Liver (tissue), 9 donors: ENCODE results near the gene SLC16A9. TPM values are rescaled to one million over a fixed set of nuclear protein-coding genes. Genes with fewer than 3 reads are reported as not detected.

Source experiments
- DNase-seq: peaks from one replicate; pipeline ENCODE4 v3.0.0-alpha.2; 2017; ENCODE audit warnings: low spot score
- H3K27ac ChIP-seq, 2 donors: one replicate each; pipeline ENCODE4 v1.7.0; 2013; ENCODE audit warnings: inconsistent platforms in 2 of 2, low read length in 2 of 2, control low read depth in 1 of 2, low read depth in 1 of 2, mild to moderate bottlenecking in 1 of 2
- H3K27me3 ChIP-seq, 4 donors: one replicate each; pipeline versions ENCODE4 v1.6.1 to v1.7.0; 2013; ENCODE audit warnings: low read length in 3 of 4, inconsistent platforms in 1 of 4, mild to moderate bottlenecking in 1 of 4, moderate library complexity in 1 of 4; ENCODE audit not compliant: control insufficient read depth in 4 of 4, insufficient read depth in 4 of 4
- H3K36me3 ChIP-seq, 4 donors: one replicate each; pipeline versions ENCODE4 v1.6.1 to v1.7.0; 2013; ENCODE audit warnings: low read length in 3 of 4, mild to moderate bottlenecking in 3 of 4, low read depth in 1 of 4, moderate library complexity in 1 of 4; ENCODE audit not compliant: control insufficient read depth in 4 of 4, insufficient read depth in 3 of 4
- H3K4me1 ChIP-seq, 4 donors: one replicate each; pipeline versions ENCODE4 v1.6.1 to v1.7.0; 2013; ENCODE audit warnings: low read length in 3 of 4, mild to moderate bottlenecking in 3 of 4, moderate library complexity in 1 of 4; ENCODE audit not compliant: control insufficient read depth in 4 of 4, insufficient read depth in 4 of 4
- H3K4me3 ChIP-seq, 3 donors: one replicate each; pipeline versions ENCODE4 v1.6.1 to v1.7.0; 2013; ENCODE audit warnings: low read length in 3 of 3, control low read depth in 1 of 3, low read depth in 1 of 3, mild to moderate bottlenecking in 1 of 3
- H3K9ac ChIP-seq, 2 donors: one replicate each; pipeline ENCODE4 v1.7.0; 2013; ENCODE audit warnings: low read length in 2 of 2, mild to moderate bottlenecking in 2 of 2, moderate library complexity in 2 of 2, control low read depth in 1 of 2, low read depth in 1 of 2
- H3K9me3 ChIP-seq, 4 donors: one replicate each; pipeline versions ENCODE4 v1.6.1 to v1.7.0; 2013; ENCODE audit warnings: low read length in 3 of 4; ENCODE audit not compliant: control insufficient read depth in 4 of 4
- ATF3 ChIP-seq: IDR thresholded peaks from 2 replicates; pipeline ENCODE4 v1.6.1; 2016; ENCODE audit warnings: antibody characterized with exemption
- CTCF ChIP-seq: fragments of 150-350 bp; IDR thresholded peaks from 2 replicates; pipeline ENCODE4 v1.5.1; 2017; ENCODE audit warnings: improper control_type of control experiment, low read depth, low read length; ENCODE audit not compliant: missing input control
- EGR1 ChIP-seq, 2 donors: IDR thresholded peaks; 2 replicates each; pipeline ENCODE4 v1.6.1; 2016 to 2018; ENCODE audit warnings: antibody characterized with exemption in 2 of 2, low read depth in 2 of 2
- FOXA1 ChIP-seq: IDR thresholded peaks from 2 replicates; pipeline ENCODE4 v1.6.1; 2016; ENCODE audit warnings: antibody characterized with exemption
- FOXA2 ChIP-seq: IDR thresholded peaks from 2 replicates; pipeline ENCODE4 v1.6.1; 2016; ENCODE audit warnings: antibody characterized with exemption
- GABPA ChIP-seq, 2 donors: IDR thresholded peaks in 1 of 2; conservative IDR thresholded peaks in 1 of 2; 2 replicates each; pipeline ENCODE4 v1.6.1; 2016; ENCODE audit warnings: antibody characterized with exemption in 2 of 2, mild to moderate bottlenecking in 1 of 2, moderate library complexity in 1 of 2
- HNF4A ChIP-seq, 2 donors: conservative IDR thresholded peaks; 2 replicates each; pipeline ENCODE4 v1.6.1; 2016; ENCODE audit warnings: antibody characterized with exemption in 2 of 2, mild to moderate bottlenecking in 2 of 2
- HNF4G ChIP-seq: IDR thresholded peaks from 2 replicates; pipeline ENCODE4 v1.6.1; 2016; ENCODE audit warnings: antibody characterized with exemption
- JUND ChIP-seq, 2 donors: IDR thresholded peaks; 2 replicates each; pipeline ENCODE4 v1.6.1; 2016; ENCODE audit warnings: antibody characterized with exemption in 2 of 2
- MAX ChIP-seq: IDR thresholded peaks from 2 replicates; pipeline ENCODE4 v1.6.1; 2016; ENCODE audit warnings: antibody characterized with exemption
- NR2F2 ChIP-seq: IDR thresholded peaks from 2 replicates; pipeline ENCODE4 v1.6.1; 2016; ENCODE audit warnings: antibody characterized with exemption
- RAD21 ChIP-seq, 2 donors: IDR thresholded peaks; 2 replicates each; pipeline ENCODE4 v1.6.1; 2016; ENCODE audit warnings: antibody characterized with exemption in 2 of 2, mild to moderate bottlenecking in 2 of 2
- REST ChIP-seq: IDR thresholded peaks from 2 replicates; pipeline ENCODE4 v1.6.1; 2016; ENCODE audit warnings: antibody characterized with exemption, mild to moderate bottlenecking
- RXRA ChIP-seq, 2 donors: IDR thresholded peaks; 2 replicates each; pipeline ENCODE4 v1.6.1; 2017 to 2018; ENCODE audit warnings: antibody characterized with exemption in 2 of 2, mild to moderate bottlenecking in 1 of 2
- TAF1 ChIP-seq: conservative IDR thresholded peaks from 2 replicates; pipeline ENCODE4 v1.6.1; 2016; ENCODE audit warnings: antibody characterized with exemption, mild to moderate bottlenecking
- YY1 ChIP-seq: IDR thresholded peaks from 2 replicates; pipeline ENCODE4 v1.6.1; 2016; ENCODE audit warnings: antibody characterized with exemption, mild to moderate bottlenecking
- ZBTB33 ChIP-seq: IDR thresholded peaks from 2 replicates; pipeline ENCODE4 v1.6.1; 2016; ENCODE audit warnings: antibody characterized with exemption
- WGBS: extraction: QIAGEN DNeasy Blood & Tissue Kit; methylation state at CpG from one replicate; pipeline ENCODE4 v1.1.7; 2013; 5-methylcytosine and 5-hydroxymethylcytosine counted together
- polyA plus RNA-seq, 2 donors: library from polyadenylated mRNA; stranded (reverse) in 1 of 2; unstranded in 1 of 2; fragments of 200-250 nt in 1 of 2; fragments of >200 nt in 1 of 2; fragmentation: Nextera tagmentation in 1 of 2; extraction: Ambion mirVana in 1 of 2; gene quantifications; one replicate each; pipeline versions ENCODE4 v1.2.1 to v1.2.3, GENCODE V29; 2013 to 2015
- total RNA-seq, 2 donors: library from RNA; depleted of rRNA; stranded (reverse); fragments of >200 nt; gene quantifications; one replicate each; pipeline ENCODE4 v1.2.3, GENCODE V29; 2014
- donor health status: healthy.
- donor health status: healthy.
- donor health status: healthy.
- donor health status: healthy.
- donor health status: healthy.

Gene SLC16A9
- total and polyA plus RNA-seq, 4 donors: 0.18 to 9.3 (median 0.59) TPM

- 54% methylated on average over 16 of the region's 16 CpGs for WGBS
Measured at GRCh38 chr10:59622320-59623132, 87.1 kb downstream of the SLC16A9 start.

GRCh38 chr10:59621771-59622170 is 87.9 kb downstream of the SLC16A9 start:
- Histone ChIP-seq H3K4me1 (peaks cover 0 to 8% (median 5%) of the 10 kb centered on the region in 4 donors), H3K9ac (no peak overlapping the region), H3K36me3 (no peaks in the 10 kb centered on the region), H3K27ac (no peak overlapping the region), H3K4me3 (no peak overlapping the region), H3K27me3 (no peaks in the 10 kb centered on the region), H3K9me3 (no peaks in the 10 kb centered on the region)
- no peak for DNase-seq
- 95% methylated on average over 1 of the region's 1 CpG for WGBS
- no peak for TF ChIP-seq ZBTB33
- TF ChIP-seq GABPA (IDR thresholded peaks at IDR 0.05 in 1 of 2, conservative IDR thresholded peaks at IDR 0.05 in 1 of 2): no peak
- TF ChIP-seq HNF4A (conservative IDR thresholded peaks at IDR 0.05): no peak
- no peak for TF ChIP-seq NR2F2
- TF ChIP-seq HNF4G: no peak
- TF ChIP-seq FOXA1: no peak
- no peak for TF ChIP-seq FOXA2
- TF ChIP-seq TAF1: no peak
- no peak for TF ChIP-seq REST
- TF ChIP-seq RXRA (IDR thresholded peaks at IDR 0.05): no peak
- TF ChIP-seq CTCF: no peak
- TF ChIP-seq JUND (IDR thresholded peaks at IDR 0.05): no peak
- TF ChIP-seq MAX: no peak
- TF ChIP-seq YY1: no peak
- TF ChIP-seq EGR1 (IDR thresholded peaks at IDR 0.05; ENCODE audit: low read depth in 2 of 2): no peak
- TF ChIP-seq ATF3: no peak

More at GRCh38 chr10:59622320-59623132, 87.1 kb downstream of the SLC16A9 start:
- Histone ChIP-seq H3K4me1 (peaks cover 0 to 8% (median 5%) of the 10 kb centered on the region in 4 donors), H3K9me3 (no peaks in the 10 kb centered on the region), H3K27ac (no peak overlapping the region), H3K27me3 (no peaks in the 10 kb centered on the region), H3K9ac (no peak overlapping the region), H3K4me3 (no peak overlapping the region), H3K36me3 (no peaks in the 10 kb centered on the region)
- DNase-seq: no peak
- TF ChIP-seq FOXA1 (no peak), HNF4G (no peak), RAD21 (IDR thresholded peaks at IDR 0.05) (peak; percentile 70 to 80), CTCF (peak; percentile 46), MAX (no peak)
